KG1 (cell line): ENCODE measurements around the gene HOXC9.

Source experiments
- DNase-seq: peaks from one replicate; lab custom pipeline; 2025; lab: John Stamatoyannopoulos, UW

HOXC9 gene

GRCh38 chr12:54000116-54001114 lies at the start of gene HOXC9:
HOXC9 (plus strand) TSS chr12:54000161; CDS start chr12:54000189, 28 bp downstream.
- no peak for DNase-seq

GRCh38 chr12:53950437-53950773 lies 49.6 kb upstream of the HOXC9 start:
- no peak for DNase-seq

- DNase-seq = no peak
Measured at GRCh38 chr12:53950789-53951576, 49.0 kb upstream of the HOXC9 start.

GRCh38 chr12:53951577-53952334 lies 48.2 kb upstream of the HOXC9 start:
- no peak for DNase-seq

- no peak for DNase-seq
Measured at GRCh38 chr12:53952335-53952694, 47.6 kb upstream of the HOXC9 start.

- DNase-seq = no peak
Measured at GRCh38 chr12:53952871-53953734, 46.9 kb upstream of the HOXC9 start.

- DNase-seq = no peak
Measured at GRCh38 chr12:53953831-53954693, 45.9 kb upstream of the HOXC9 start.

- no peak for DNase-seq
Measured at GRCh38 chr12:53954694-53955035, 45.3 kb upstream of the HOXC9 start, which contains the start of gene HOXC12. HOXC12 (plus strand) TSS chr12:53954903; CDS start chr12:53954930, 27 bp downstream.

- DNase-seq = no peak
Measured at GRCh38 chr12:53955036-53955775, 44.8 kb upstream of the HOXC9 start.

GRCh38 chr12:53955776-53956250 lies 44.1 kb upstream of the HOXC9 start:
- no peak for DNase-seq

- DNase-seq = no peak
Measured at GRCh38 chr12:53956251-53956887, 43.6 kb upstream of the HOXC9 start.

- DNase-seq = no peak
Measured at GRCh38 chr12:53956914-53957536, 42.9 kb upstream of the HOXC9 start.

- DNase-seq = no peak
Measured at GRCh38 chr12:53958128-53958527, 41.8 kb upstream of the HOXC9 start.

GRCh38 chr12:53959314-53959713 lies 40.6 kb upstream of the HOXC9 start:
- DNase-seq = no peak

GRCh38 chr12:53960187-53961024 lies 39.6 kb upstream of the HOXC9 start:
- no peak for DNase-seq

- DNase-seq = no peak
Measured at GRCh38 chr12:53961025-53961761, 38.8 kb upstream of the HOXC9 start.

- no peak for DNase-seq
Measured at GRCh38 chr12:53963005-53963404, 37.0 kb upstream of the HOXC9 start.
